Thymus (tissue), 11 donors: ENCODE measurements around the gene KIF1A. TPM values are rescaled to one million over a fixed set of nuclear protein-coding genes. Genes with fewer than 3 reads are reported as not detected.
"Not testable (repeated sequence)": the region's sequence is repeated elsewhere in the genome, so short reads cannot be mapped to it uniquely, and the experiment has no call there.

ENCODE experiments used
- DNase-seq, 9 donors: peaks; one replicate each; pipeline ENCODE4 v3.0.0-alpha.2; 2013; ENCODE audit warnings: low spot score in 9 of 9, low read depth in 6 of 9, missing footprints in 1 of 9
- H3K27ac ChIP-seq, 2 donors: one replicate each; pipeline ENCODE4 v1.5.1; 2013; ENCODE audit warnings: control low read depth in 1 of 2, low read depth in 1 of 2, low read length in 1 of 2, mild to moderate bottlenecking in 1 of 2, moderate library complexity in 1 of 2
- H3K27me3 ChIP-seq, 2 donors: one replicate each; pipeline ENCODE4 v1.5.1; 2013; ENCODE audit warnings: low read length in 1 of 2; ENCODE audit not compliant: control insufficient read depth in 2 of 2, insufficient read depth in 1 of 2
- H3K36me3 ChIP-seq, 2 donors: one replicate each; pipeline ENCODE4 v1.5.1; 2013; ENCODE audit warnings: low read length in 1 of 2, mild to moderate bottlenecking in 1 of 2, moderate library complexity in 1 of 2; ENCODE audit not compliant: control insufficient read depth in 2 of 2, insufficient read depth in 2 of 2
- H3K4me1 ChIP-seq, 2 donors: one replicate each; pipeline ENCODE4 v1.5.1; 2013; ENCODE audit warnings: low read length in 2 of 2; ENCODE audit not compliant: control insufficient read depth in 2 of 2, insufficient read depth in 2 of 2
- H3K4me3 ChIP-seq, 2 donors: one replicate each; pipeline ENCODE4 v1.5.1; 2013; ENCODE audit warnings: low read length in 2 of 2, control low read depth in 1 of 2, mild to moderate bottlenecking in 1 of 2
- H3K9me3 ChIP-seq, 2 donors: one replicate each; pipeline ENCODE4 v1.5.1; 2013; ENCODE audit warnings: low read length in 1 of 2, mild to moderate bottlenecking in 1 of 2; ENCODE audit not compliant: control insufficient read depth in 2 of 2, insufficient read depth in 1 of 2
- WGBS: extraction: QIAGEN DNeasy Blood & Tissue Kit; methylation state at CpG from one replicate; pipeline ENCODE4 v1.1.7; 2013; 5-methylcytosine and 5-hydroxymethylcytosine counted together
- polyA plus RNA-seq: library from polyadenylated mRNA; stranded (reverse); fragments of 200-250 nt; gene quantifications from one replicate; pipeline ENCODE4 v1.2.3, GENCODE V29; 2013
- total RNA-seq: library from RNA; stranded (reverse); fragments of 120-200 nt; gene quantifications from one replicate; pipeline ENCODE4 v1.2.4, GENCODE V29; 2013
- donor health status: healthy.

KIF1A gene
- total and polyA plus RNA-seq, 2 donors = 0.42 to 0.78 TPM

- not testable (repeated sequence) for H3K4me1 ChIP-seq, H3K36me3 ChIP-seq, H3K27ac ChIP-seq, H3K9me3 ChIP-seq, H3K4me3 ChIP-seq, DNase-seq
- WGBS = 57% methylated on average over 12 of the region's 16 CpGs
- peaks cover 13 to 32% of the 10 kb centered on the region in 2 donors for H3K27me3 ChIP-seq
These were observed 145.4 kb downstream of the KIF1A start for GRCh38 chr2:240674461-240675184.

- no peak for DNase-seq
- no peak overlapping the region for H3K4me3 ChIP-seq
- no peaks in the 10 kb centered on the region for H3K36me3 ChIP-seq
- no peaks in the 10 kb centered on the region for H3K9me3 ChIP-seq
- H3K27ac ChIP-seq = no peak overlapping the region
- WGBS = 11% methylated on average over 55 of the region's 55 CpGs
- H3K27me3 ChIP-seq = peaks cover 13 to 34% of the 10 kb centered on the region in 2 donors
- no peaks in the 10 kb centered on the region for H3K4me1 ChIP-seq
These were observed 147.3 kb downstream of the KIF1A start for GRCh38 chr2:240672701-240673190.

- H3K4me1 ChIP-seq = no peaks in the 10 kb centered on the region
- H3K4me3 ChIP-seq = no peak overlapping the region
- no peak for DNase-seq
- H3K9me3 ChIP-seq = no peaks in the 10 kb centered on the region
- WGBS = 56% methylated on average over 46 of the region's 46 CpGs
- no peaks in the 10 kb centered on the region for H3K36me3 ChIP-seq
- no peak overlapping the region for H3K27ac ChIP-seq
- H3K27me3 ChIP-seq = peaks cover 13 to 35% of the 10 kb centered on the region in 2 donors
These were observed 147.8 kb downstream of the KIF1A start for GRCh38 chr2:240672076-240672700.

- 94% methylated on average over 4 of the region's 4 CpGs for WGBS
- Histone ChIP-seq H3K36me3 (no peaks in the 10 kb centered on the region), H3K27ac (no peak overlapping the region), H3K27me3 (peaks cover 13 to 35% of the 10 kb centered on the region in 2 donors), H3K4me3 (no peak overlapping the region), H3K9me3 (no peaks in the 10 kb centered on the region), H3K4me1 (no peaks in the 10 kb centered on the region)
- no peak for DNase-seq
These were observed 149.1 kb downstream of the KIF1A start for GRCh38 chr2:240670950-240671349.

GRCh38 chr2:240670402-240670801, 149.6 kb downstream of the KIF1A start:
- DNase-seq = no peak
- Histone ChIP-seq H3K36me3 (no peaks in the 10 kb centered on the region), H3K27me3 (peaks cover 13 to 35% of the 10 kb centered on the region in 2 donors), H3K9me3 (no peaks in the 10 kb centered on the region), H3K4me1 (no peaks in the 10 kb centered on the region), H3K4me3 (no peak overlapping the region), H3K27ac (no peak overlapping the region)
- 91% methylated on average over 7 of the region's 7 CpGs for whole genome bisulfite sequencing

GRCh38 chr2:240664622-240665021, 155.4 kb downstream of the KIF1A start:
- peaks cover 0 to 1% of the 10 kb centered on the region in 2 donors for H3K9me3 ChIP-seq
- DNase-seq = no peak
- no peak overlapping the region for H3K27ac ChIP-seq
- no peak overlapping the region for H3K4me3 ChIP-seq
- 92% methylated on average over 1 of the region's 1 CpG for WGBS
- H3K36me3 ChIP-seq = no peaks in the 10 kb centered on the region
- H3K27me3 ChIP-seq = peaks cover 0 to 4% of the 10 kb centered on the region in 2 donors
- H3K4me1 ChIP-seq = no peaks in the 10 kb centered on the region

Other genes with a start within 250 kb of the KIF1A start
- 34.1 TPM for gene CAPN10, start 233.5 kb downstream of the KIF1A start, total RNA-seq
- 67.0 TPM for gene CAPN10, start 233.5 kb downstream of the KIF1A start, polyA plus RNA-seq
- 5.9 TPM for gene GPR35, start 194.7 kb downstream of the KIF1A start, total RNA-seq
- gene GPR35, start 194.7 kb downstream of the KIF1A start, polyA plus RNA-seq = 21.8 TPM
- under 0.01 TPM for gene AQP12B, start 137.3 kb downstream of the KIF1A start, total RNA-seq
- gene AQP12B, start 137.3 kb downstream of the KIF1A start, polyA plus RNA-seq = 0.11 TPM
- not detected for gene AQP12A, start 128.4 kb downstream of the KIF1A start, total RNA-seq
- 0.34 TPM for gene AQP12A, start 128.4 kb downstream of the KIF1A start, polyA plus RNA-seq
- 0.14 TPM for gene AGXT, start 48.6 kb upstream of the KIF1A start, total RNA-seq
- 0.94 TPM for gene AGXT, start 48.6 kb upstream of the KIF1A start, polyA plus RNA-seq
- gene MAB21L4, start 75.9 kb upstream of the KIF1A start, total RNA-seq = 1.1 TPM
- gene MAB21L4, start 75.9 kb upstream of the KIF1A start, polyA plus RNA-seq = 4.9 TPM
- not detected for gene CROCC2, start 86.1 kb upstream of the KIF1A start, total RNA-seq
- 0.02 TPM for gene CROCC2, start 86.1 kb upstream of the KIF1A start, polyA plus RNA-seq
- gene SNED1, start 178.4 kb upstream of the KIF1A start, total RNA-seq = 7.1 TPM
- gene SNED1, start 178.4 kb upstream of the KIF1A start, polyA plus RNA-seq = 3.2 TPM